GM10248 (cell line): ENCODE data around the gene LRRC56.

ENCODE experiments used
- CTCF ChIA-PET: fragments of 300-600 bp; sonication (Branson Sonifier 250); formaldehyde crosslinking; extraction: SDS; loops from one replicate; lab custom pipeline; 2021; ENCODE audit warnings: antibody characterized with exemption; lab: Yijun Ruan, JAX
- POLR2A ChIA-PET: fragments of 350-650 bp; sonication (Branson Sonifier 250); formaldehyde crosslinking; extraction: SDS; loops from one replicate; lab custom pipeline; 2020; ENCODE audit warnings: antibody characterized with exemption; lab: Yijun Ruan, JAX
- DNase-seq: peaks from one replicate; pipeline ENCODE4 v3.0.0; 2012; ENCODE audit errors: extremely low spot score
- CTCF ChIP-seq: IDR thresholded peaks from 2 replicates; pipeline ENCODE4 v1.5.1; 2012; ENCODE audit warnings: mild to moderate bottlenecking, low read depth; ENCODE audit errors: extremely low read depth, missing control alignments, control extremely low read depth

LRRC56 gene

GRCh38 chr11:560305-561147 lies 23.2 kb downstream of the LRRC56 start, which contains the start of the genes LMNTD2 and RASSF7:
TSS of gene LMNTD2 (minus strand) at chr11:560738. CDS start at chr11:560716, 22 bp downstream.
TSS of gene RASSF7 (plus strand) at chr11:560970. CDS start at chr11:561769, 799 bp downstream.
- no peak for TF ChIP-seq CTCF
- ChIA-PET POLR2A (no interaction called here), CTCF (interaction anchor here (1.2 to 2.1 kb wide), 3 partner anchors 42 to 163 kb away, joined by 3 to 9 read pairs (median 4); no protein-coding TSS in a partner anchor)
- DNase-seq = peak; percentile 99

GRCh38 chr11:561148-562003 lies 24.0 kb downstream of the LRRC56 start:
- DNase-seq = no peak
- CTCF ChIA-PET = no interaction called here
- TF ChIP-seq CTCF = no peak
- POLR2A ChIA-PET = interaction anchor here (2.8 kb wide), 1 partner anchor 15 kb away, joined by 8 read pairs; the partner anchor contains the start of gene PHRF1

GRCh38 chr11:562046-562645 lies 24.8 kb downstream of the LRRC56 start:
- TF ChIP-seq CTCF = no peak
- DNase-seq = no peak
- ChIA-PET POLR2A (interaction anchor here (2.8 kb wide), 1 partner anchor 14 kb away, joined by 8 read pairs; the partner anchor contains the start of gene PHRF1), CTCF (no interaction called here)

GRCh38 chr11:563066-563811 lies 25.9 kb downstream of the LRRC56 start:
- no peak for TF ChIP-seq CTCF
- no peak for DNase-seq
- POLR2A ChIA-PET = interaction anchor here (2.8 kb wide), 1 partner anchor 13 kb away, joined by 8 read pairs; the partner anchor contains the start of gene PHRF1
- CTCF ChIA-PET = interaction anchor here (1.4 kb wide), 1 partner anchor 9 kb away, joined by 6 read pairs; no protein-coding TSS in a partner anchor

DNA sequence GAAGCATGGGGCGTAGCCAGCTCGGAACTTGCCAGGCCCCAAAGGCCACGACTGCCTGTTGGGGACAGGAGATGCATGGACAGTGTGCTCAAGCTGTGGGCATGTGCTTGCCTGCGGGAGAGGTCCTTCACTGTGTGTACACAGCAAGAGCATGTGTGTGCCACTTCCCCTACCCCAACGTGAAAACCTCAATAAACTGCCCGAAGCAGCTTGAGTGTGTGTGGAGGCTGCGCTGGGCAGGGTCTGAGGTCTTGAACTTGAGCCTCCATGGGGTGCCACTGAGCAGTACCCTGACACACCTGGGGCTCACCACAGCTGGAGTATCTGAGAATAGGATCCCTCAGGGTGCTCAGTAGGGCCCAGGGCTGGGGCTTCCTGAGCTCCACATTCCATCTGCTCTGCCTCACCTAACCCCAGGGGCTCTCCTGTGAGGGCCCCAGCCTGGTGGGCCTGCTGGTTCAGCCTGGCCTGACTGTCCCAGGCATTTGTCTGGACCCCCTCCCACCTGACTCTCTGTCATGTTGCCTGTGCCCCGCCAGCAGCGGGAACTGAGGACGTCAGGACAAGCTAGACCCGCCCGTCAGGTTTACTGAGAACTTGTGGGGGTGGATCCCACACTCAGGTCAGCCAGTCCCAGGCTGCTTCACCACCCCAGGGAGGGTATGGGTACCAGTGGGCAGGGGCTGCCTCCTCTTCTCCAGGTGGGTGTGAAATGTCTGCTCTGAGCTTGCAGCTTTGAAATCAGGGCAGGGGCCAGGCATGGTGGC lies 26.7 kb downstream of the LRRC56 start:
- TF ChIP-seq CTCF = no peak
- ChIA-PET CTCF (interaction anchor here (0.9 to 5.8 kb wide), 3 partner anchors 8 to 12 kb away, joined by 3 to 36 read pairs (median 6); partner anchors contain the start of gene PHRF1), POLR2A (interaction anchor here (0.9 to 2.8 kb wide), 2 partner anchors 12 kb away, joined by 3 to 8 read pairs; partner anchors contain the start of gene PHRF1)
- DNase-seq = no peak
